H1 (cell line): ENCODE results near the gene ARHGEF39. TPM values are rescaled to one million over a fixed set of nuclear protein-coding genes. Genes with fewer than 3 reads are reported as not detected.
A peak's percentile ranks its signal among the peaks of the same experiment; 100 is the strongest.

ENCODE experiments used
- CTCF ChIA-PET: fragments of 300-600 bp; sonication (Branson Sonifier 250); formaldehyde crosslinking; loops from one replicate; lab custom pipeline; 2021; ENCODE audit not compliant: partially characterized antibody; lab: Charles Lee
- POLR2A ChIA-PET: fragments of 300-600 bp; sonication (Branson Sonifier 250); formaldehyde crosslinking; loops from one replicate; lab custom pipeline; 2021; ENCODE audit warnings: inconsistent platforms; ENCODE audit not compliant: partially characterized antibody; lab: Charles Lee
- DNase-seq, 2 experiments: peaks; one replicate each; pipeline versions ENCODE4 v3.0.0 to v3.0.0-alpha.2; 2010 to 2022; ENCODE audit warnings: low spot score in 2 of 2, low read depth in 1 of 2, mixed read lengths in 1 of 2
- FAIRE-seq: peaks from 2 replicates; lab custom pipeline; 2011; peaks lifted over from hg19 to GRCh38; lab: Jason Lieb, UNC
- H2AFZ ChIP-seq: 2 replicates; pipeline ENCODE4 v1.8.1; 2012; ENCODE audit warnings: low read length, inconsistent platforms
- H2AK5ac ChIP-seq: 2 replicates; pipeline ENCODE4 v1.6.1; 2013; ENCODE audit warnings: low read depth, low read length
- H2BK120ac ChIP-seq: replicated peaks from 2 replicates; pipeline ENCODE3; 2013; ENCODE audit warnings: low read depth, low read length, inconsistent platforms
- H2BK12ac ChIP-seq: 2 replicates; pipeline ENCODE4 v1.6.1; 2013; ENCODE audit warnings: low read depth, low read length
- H2BK15ac ChIP-seq: 2 replicates; pipeline ENCODE4 v1.6.1; 2013; ENCODE audit warnings: low read length
- H2BK20ac ChIP-seq: 2 replicates; pipeline ENCODE4 v1.6.1; 2013; ENCODE audit warnings: low read length
- H2BK5ac ChIP-seq: 2 replicates; pipeline ENCODE4 v1.6.1; 2013; ENCODE audit warnings: low read depth, low read length
- H3K14ac ChIP-seq: 2 replicates; pipeline ENCODE4 v1.6.1; 2013; ENCODE audit warnings: inconsistent platforms; ENCODE audit not compliant: insufficient read length
- H3K18ac ChIP-seq: 2 replicates; pipeline ENCODE4 v1.6.1; 2013; ENCODE audit warnings: low read length; ENCODE audit errors: extremely low read depth
- H3K23ac ChIP-seq: 2 replicates; pipeline ENCODE4 v1.6.1; 2013; ENCODE audit warnings: inconsistent platforms; ENCODE audit not compliant: insufficient read length
- H3K23me2 ChIP-seq: 2 replicates; pipeline ENCODE4 v1.6.1; 2013; ENCODE audit warnings: low read depth, low read length
- H3K27ac ChIP-seq: 2 replicates; pipeline ENCODE4 v1.6.1; 2011; ENCODE audit warnings: low read depth, low read length, inconsistent platforms
- H3K27me3 ChIP-seq, 4 experiments: replicated peaks in 1 of 4; 1 replicate in 1 of 4; 2 replicates in 3 of 4; pipeline versions ENCODE4 v1.6.1 to v1.8.1; 2011 to 2013; ENCODE audit warnings: low read length in 3 of 4, mild to moderate bottlenecking in 3 of 4, inconsistent platforms in 2 of 4, mixed read lengths in 2 of 4, moderate library complexity in 1 of 4; ENCODE audit not compliant: control insufficient read depth in 3 of 4, insufficient read depth in 3 of 4; ENCODE audit errors: extremely low read depth in 1 of 4
- H3K36me3 ChIP-seq, 4 experiments: 2 replicates each; pipeline versions ENCODE4 v1.6.1 to v1.8.1; 2011 to 2013; ENCODE audit warnings: mild to moderate bottlenecking in 4 of 4, low read length in 3 of 4, moderate library complexity in 2 of 4, control low read depth in 1 of 4, inconsistent platforms in 1 of 4; ENCODE audit not compliant: insufficient read depth in 4 of 4, control insufficient read depth in 2 of 4
- H3K4ac ChIP-seq: replicated peaks from 2 replicates; pipeline ENCODE3; 2013; ENCODE audit warnings: low read length, low read depth, mixed read lengths, inconsistent platforms; ENCODE audit not compliant: insufficient read length
- H3K4me1 ChIP-seq, 4 experiments: replicated peaks in 1 of 4; 1 replicate in 1 of 4; 2 replicates in 3 of 4; pipeline versions ENCODE4 v1.6.1 to v1.8.1; 2011 to 2013; ENCODE audit warnings: low read length in 3 of 4, inconsistent platforms in 2 of 4, mixed read lengths in 1 of 4; ENCODE audit not compliant: insufficient read depth in 4 of 4, control insufficient read depth in 3 of 4
- H3K4me2 ChIP-seq, 2 experiments: 2 replicates each; pipeline versions ENCODE4 v1.6.1 to v1.8.1; 2011 to 2013; ENCODE audit warnings: low read depth in 2 of 2, low read length in 2 of 2, control low read depth in 1 of 2, inconsistent platforms in 1 of 2, mild to moderate bottlenecking in 1 of 2; ENCODE audit not compliant: insufficient read depth in 1 of 2
- H3K4me3 ChIP-seq, 4 experiments: fragments of 200-600, 300-600 bp in 1 of 4; sonication (generic), shearing (Covaris generic), sonication (Bioruptor Twin) in 1 of 4; 2 replicates each; pipeline versions ENCODE4 v1.5.1 to v1.8.1; 2011 to 2016; ENCODE audit warnings: low read length in 4 of 4, low read depth in 3 of 4, control low read depth in 2 of 4, inconsistent platforms in 2 of 4, mild to moderate bottlenecking in 2 of 4, mixed read lengths in 1 of 4, moderate library complexity in 1 of 4; ENCODE audit not compliant: insufficient read depth in 2 of 4; ENCODE audit errors: extremely low read depth in 1 of 4
- H3K56ac ChIP-seq: replicated peaks from 2 replicates; pipeline ENCODE3; 2013; ENCODE audit warnings: low read depth, mild to moderate bottlenecking, mixed read lengths, low read length, inconsistent platforms; ENCODE audit not compliant: insufficient read length
- H3K79me1 ChIP-seq: 2 replicates; pipeline ENCODE4 v1.6.1; 2013; ENCODE audit warnings: low read depth, low read length, control low read depth
- H3K79me2 ChIP-seq, 2 experiments: 2 replicates each; pipeline versions ENCODE4 v1.6.1 to v1.8.1; 2012 to 2013; ENCODE audit warnings: low read length in 2 of 2, mild to moderate bottlenecking in 2 of 2, inconsistent platforms in 1 of 2; ENCODE audit not compliant: insufficient read depth in 2 of 2, control insufficient read depth in 1 of 2
- H3K9ac ChIP-seq, 4 experiments: replicated peaks in 1 of 4; 1 replicate in 1 of 4; 2 replicates in 3 of 4; pipeline versions ENCODE4 v1.6.1 to v1.8.1; 2011 to 2013; ENCODE audit warnings: low read depth in 3 of 4, low read length in 3 of 4, control low read depth in 2 of 4, mild to moderate bottlenecking in 2 of 4, moderate library complexity in 2 of 4, inconsistent platforms in 1 of 4; ENCODE audit errors: extremely low read depth in 1 of 4
- H3K9me3 ChIP-seq, 2 experiments: 2 replicates each; pipeline versions ENCODE4 v1.6.1 to v1.8.1; 2012 to 2013; ENCODE audit warnings: mild to moderate bottlenecking in 2 of 2, moderate library complexity in 2 of 2, control low read depth in 1 of 2, inconsistent platforms in 1 of 2, low read depth in 1 of 2, low read length in 1 of 2, mixed read lengths in 1 of 2; ENCODE audit not compliant: insufficient read depth in 2 of 2
- H4K20me1 ChIP-seq, 2 experiments: replicated peaks in 1 of 2; 2 replicates each; pipeline versions ENCODE3 to v1.8.1; 2011 to 2013; ENCODE audit warnings: inconsistent platforms in 2 of 2, low read length in 2 of 2, mild to moderate bottlenecking in 1 of 2; ENCODE audit not compliant: insufficient read depth in 2 of 2, control insufficient read depth in 1 of 2
- H4K5ac ChIP-seq: 2 replicates; pipeline ENCODE4 v1.6.1; 2013; ENCODE audit warnings: low read length, low read depth, mixed read lengths, inconsistent platforms; ENCODE audit not compliant: insufficient read length
- H4K8ac ChIP-seq: 2 replicates; pipeline ENCODE4 v1.8.0; 2013; ENCODE audit warnings: mild to moderate bottlenecking, moderate library complexity, low read length, inconsistent platforms; ENCODE audit not compliant: insufficient read depth; ENCODE audit errors: extremely low read depth
- H4K91ac ChIP-seq: replicated peaks from 2 replicates; pipeline ENCODE3; 2013; ENCODE audit warnings: low read length, mixed read lengths, inconsistent platforms; ENCODE audit not compliant: insufficient read length
- ASH2L ChIP-seq: fragments of 200-600, 300-600 bp; sonication (generic); IDR thresholded peaks from one replicate; pipeline ENCODE4 v1.7.1; 2017; ENCODE audit warnings: low read length
- BACH1 ChIP-seq: IDR thresholded peaks from 2 replicates; pipeline ENCODE4 v1.6.1; 2012; ENCODE audit warnings: low read length, improper control_type of control experiment
- BCL11A ChIP-seq, 2 experiments: IDR thresholded peaks; one replicate each; pipeline ENCODE4 v1.6.1; 2011; ENCODE audit warnings: low read depth in 2 of 2, low read length in 2 of 2, mild to moderate bottlenecking in 2 of 2
- CBX8 ChIP-seq: fragments of 300-800, 300-1000 bp; sonication (generic); IDR thresholded peaks from 2 replicates; pipeline ENCODE4 v1.7.1; 2016; ENCODE audit warnings: low read depth, low read length, borderline replicate concordance
- CREB1 ChIP-seq: IDR thresholded peaks from 2 replicates; pipeline ENCODE4 v1.6.1; 2012; ENCODE audit warnings: inconsistent platforms
- EP300 ChIP-seq, 2 experiments: IDR thresholded peaks; 1 replicate in 1 of 2; 2 replicates in 1 of 2; pipeline ENCODE4 v1.6.1; 2011 to 2012; ENCODE audit warnings: low read depth in 2 of 2, low read length in 2 of 2, mild to moderate bottlenecking in 2 of 2, borderline replicate concordance in 1 of 2, inconsistent platforms in 1 of 2, moderate library complexity in 1 of 2
- JUND ChIP-seq: IDR thresholded peaks from 2 replicates; pipeline ENCODE4 v1.6.1; 2011; ENCODE audit warnings: mild to moderate bottlenecking, improper control_type of control experiment, low read length
- SIRT6 ChIP-seq: IDR thresholded peaks from one replicate; pipeline ENCODE4 v1.7.1; 2012; ENCODE audit warnings: low read length, inconsistent platforms
- SP4 ChIP-seq: IDR thresholded peaks from 2 replicates; pipeline ENCODE4 v1.6.1; 2012; ENCODE audit warnings: low read length, inconsistent platforms
- TBP ChIP-seq: IDR thresholded peaks from 2 replicates; pipeline ENCODE4 v1.6.1; 2011; ENCODE audit warnings: low read depth, low read length, improper control_type of control experiment
- WGBS, 2 experiments: shearing (Covaris generic) in 1 of 2; methylation state at CpG; one replicate each; pipeline versions ENCODE4 v1.1.6 to v1.1.7; 2013 to 2015; ENCODE audit warnings: low lambda C conversion rate in 2 of 2, mixed read lengths in 2 of 2, inconsistent platforms in 1 of 2, low coverage in 1 of 2, missing lambda C conversion rate in 1 of 2; ENCODE audit not compliant: insufficient replicate concordance in 2 of 2, insufficient coverage in 1 of 2, insufficient read length in 1 of 2; ENCODE audit errors: extremely low coverage in 1 of 2, missing lambda C conversion rate in 1 of 2; 5-methylcytosine and 5-hydroxymethylcytosine counted together
- polyA plus RNA-seq, 7 experiments: library from polyadenylated mRNA; depleted of rRNA in 3 of 7; stranded (reverse) in 5 of 7; unstranded in 2 of 7; fragments of >200 nt in 5 of 7; fragments of 200-250 nt in 2 of 7; gene quantifications; 1 replicate in 5 of 7; 2 replicates in 1 of 7; 4 replicates in 1 of 7; pipeline versions ENCODE4 v1.2.1 to v1.2.3, GENCODE V29; 2011 to 2013; ENCODE audit warnings: missing spikeins in 2 of 7, mixed read lengths in 2 of 7
- total RNA-seq: library from RNA; stranded (reverse); fragmentation: NEBNext Ultra II Directional; extraction: Animal tissue kit (Norgen Biotek cat#: 25700); gene quantifications from 2 replicates; pipeline ENCODE4 v1.2.1, GENCODE V29; 2021
- TF ChIP-seq, protein P1 (sequence below): IDR thresholded peaks from 2 replicates; pipeline ENCODE4 v1.6.1; 2012; ENCODE audit warnings: low read length, inconsistent platforms

Gene ARHGEF39
- total and polyA plus RNA-seq, 2 of the 8 experiments (the other 6 are each of a cell fraction or from before 2014, with no cell fraction given) = 18.6 to 18.7 TPM

DNA sequence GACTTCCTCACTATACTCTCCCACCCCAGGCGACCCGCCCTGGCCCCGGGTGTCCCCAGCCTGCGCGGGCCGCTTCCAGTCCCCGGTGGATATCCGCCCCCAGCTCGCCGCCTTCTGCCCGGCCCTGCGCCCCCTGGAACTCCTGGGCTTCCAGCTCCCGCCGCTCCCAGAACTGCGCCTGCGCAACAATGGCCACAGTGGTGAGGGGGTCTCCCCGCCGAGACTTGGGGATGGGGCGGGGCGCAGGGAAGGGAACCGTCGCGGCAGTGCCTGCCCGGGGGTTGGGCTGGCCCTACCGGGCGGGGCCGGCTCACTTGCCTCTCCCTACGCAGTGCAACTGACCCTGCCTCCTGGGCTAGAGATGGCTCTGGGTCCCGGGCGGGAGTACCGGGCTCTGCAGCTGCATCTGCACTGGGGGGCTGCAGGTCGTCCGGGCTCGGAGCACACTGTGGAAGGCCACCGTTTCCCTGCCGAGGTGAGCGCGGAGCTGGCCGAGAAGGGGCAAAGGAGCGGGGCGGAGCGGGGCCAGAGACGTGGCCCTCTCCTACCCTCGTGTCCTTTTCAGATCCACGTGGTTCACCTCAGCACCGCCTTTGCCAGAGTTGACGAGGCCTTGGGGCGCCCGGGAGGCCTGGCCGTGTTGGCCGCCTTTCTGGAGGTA, 10.9 kb upstream of the ARHGEF39 start:
- Histone ChIP-seq H3K23me2 (peaks cover 2% of the 10 kb centered on the region; the same call in 1 of the 2 replicates), H3K27me3 (peaks cover 0 to 3% (median 3%) of the 10 kb centered on the region in 4 experiments; a peak in 4 of 7 replicates), H3K18ac (peak overlapping the region; percentile 91), H3K79me1 (no peaks in the 10 kb centered on the region), H3K9ac (peak overlapping the region in 3 of 4 experiments; percentile 48 to 65 (median 54); a peak in 6 of 7 replicates), H2BK12ac (peak overlapping the region; percentile 75), H2BK5ac (0 out of 2 replicates have a peak overlapping the region, but pooled peaks have one; percentile 15), H2BK15ac (0 out of 2 replicates have a peak overlapping the region, but pooled peaks have one; percentile 6), H2BK20ac (no peak overlapping the region), H3K36me3 (no peaks in the 10 kb centered on the region), H3K4me1 (peaks cover 0 to 15% (median 3%) of the 10 kb centered on the region in 4 experiments; a peak in 5 of 7 replicates), H2AK5ac (no peak overlapping the region), H3K56ac (no peak overlapping the region), H4K91ac (peak overlapping the region; percentile 31), H3K4me3 (peak overlapping the region; percentile 55 to 69 (median 60)), H3K27ac (no peak overlapping the region), H2BK120ac (no peak overlapping the region), H3K23ac (no peak overlapping the region), H3K79me2 (no peaks in the 10 kb centered on the region), H3K4ac (no peak overlapping the region), H4K5ac (peak overlapping the region; percentile 46), H2AFZ (peak overlapping the region; percentile 82; the same call in 1 of the 2 replicates), H3K14ac (no peak overlapping the region), H4K20me1 (no peaks in the 10 kb centered on the region), H3K4me2 (peak overlapping the region; percentile 88 to 91), H4K8ac (peak overlapping the region; percentile 74), H3K9me3 (no peaks in the 10 kb centered on the region)
- POLR2A ChIA-PET = interaction anchor here (0.6 to 7.6 kb wide), 13 partner anchors 8 to 64 kb away, joined by 3 to 63 read pairs (median 6); partner anchors contain the start of genes ARHGEF39, CCDC107, CREB3 and RMRP
- peak in 1 of 2 experiments; percentile 98 for DNase-seq
- FAIRE-seq = no peak
- WGBS, 2 experiments = 9% methylated on average over 28 of the region's 51 CpGs; no CpG with 5 or more reads in 1 of the 2 experiments
- CTCF ChIA-PET = interaction anchor here (0.7 to 6.3 kb wide), 13 partner anchors 8 to 72 kb away, joined by 3 to 77 read pairs (median 5); partner anchors contain the start of genes ARHGEF39, CCDC107 and RMRP
- no peak for TF ChIP-seq EP300 (IDR thresholded peaks at IDR 0.05; ENCODE audit: borderline replicate concordance in 1 of 2, low read depth in 2 of 2, low read length in 2 of 2)
- TF ChIP-seq BACH1 = no peak
- TF ChIP-seq, protein P1, sequence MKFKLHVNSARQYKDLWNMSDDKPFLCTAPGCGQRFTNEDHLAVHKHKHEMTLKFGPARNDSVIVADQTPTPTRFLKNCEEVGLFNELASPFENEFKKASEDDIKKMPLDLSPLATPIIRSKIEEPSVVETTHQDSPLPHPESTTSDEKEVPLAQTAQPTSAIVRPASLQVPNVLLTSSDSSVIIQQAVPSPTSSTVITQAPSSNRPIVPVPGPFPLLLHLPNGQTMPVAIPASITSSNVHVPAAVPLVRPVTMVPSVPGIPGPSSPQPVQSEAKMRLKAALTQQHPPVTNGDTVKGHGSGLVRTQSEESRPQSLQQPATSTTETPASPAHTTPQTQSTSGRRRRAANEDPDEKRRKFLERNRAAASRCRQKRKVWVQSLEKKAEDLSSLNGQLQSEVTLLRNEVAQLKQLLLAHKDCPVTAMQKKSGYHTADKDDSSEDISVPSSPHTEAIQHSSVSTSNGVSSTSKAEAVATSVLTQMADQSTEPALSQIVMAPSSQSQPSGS = no peak
- TF ChIP-seq SP4 = no peak
- TF ChIP-seq JUND = no peak
- peak; percentile 67 for TF ChIP-seq ASH2L
- no peak for TF ChIP-seq SIRT6
- TF ChIP-seq TBP = peak; percentile 73
- no peak for TF ChIP-seq CBX8
- peak; percentile 4; the same call in 1 of the 2 replicates for TF ChIP-seq CREB1
- no peak for TF ChIP-seq BCL11A (IDR thresholded peaks at IDR 0.05; ENCODE audit: low read depth in 2 of 2, low read length in 2 of 2)
